ENCODE data around the gene ACTN1.
"Not testable (repeated sequence)": the region's sequence is repeated elsewhere in the genome, so short reads cannot be mapped to it uniquely, and the experiment has no call there.

ACTN1 gene

DNA sequence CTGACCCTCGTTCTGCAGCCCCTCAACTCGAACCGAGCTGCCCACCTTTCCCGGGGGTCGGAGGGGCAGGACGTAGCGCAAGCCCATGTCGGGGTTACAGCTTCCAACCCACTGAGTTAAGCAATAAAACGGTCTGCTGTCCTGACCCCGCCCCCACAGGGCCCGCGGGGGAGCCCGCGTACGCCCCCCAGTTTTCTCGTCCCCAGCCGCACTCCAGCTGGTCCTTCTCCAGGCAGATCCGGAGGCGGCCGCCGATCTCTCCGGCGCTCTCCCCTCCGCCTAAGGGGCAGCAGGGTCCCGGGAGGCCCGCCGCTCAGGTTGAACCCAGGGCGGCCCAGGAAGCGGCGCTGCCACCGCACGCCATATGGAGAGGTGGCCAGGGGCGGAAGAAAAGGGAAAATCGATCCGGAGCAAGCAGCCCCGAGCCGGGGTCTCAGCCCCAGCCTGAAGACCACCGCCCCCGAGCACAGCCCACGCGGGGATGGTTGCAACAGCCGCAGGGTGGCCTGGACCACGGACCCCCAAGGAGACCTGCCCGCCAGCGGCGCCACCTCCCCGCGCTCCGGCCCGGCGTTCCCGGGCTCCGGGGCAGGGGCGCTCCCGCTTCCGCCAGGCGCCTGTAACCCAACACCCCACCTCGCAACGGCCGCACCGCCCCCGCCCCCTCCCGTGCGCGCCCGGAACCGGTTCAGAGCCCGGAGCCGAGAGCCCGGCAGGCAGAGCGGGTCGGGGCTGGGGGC, 760 bp downstream of the ACTN1 start:
- peak; percentile 71 for DNase-seq
- peak overlapping the region; percentile 86 for H3K4me3 Mint-ChIP-seq
- H3K27ac Mint-ChIP-seq: peak overlapping the region; percentile 92
- H3K27me3 Mint-ChIP-seq: peaks cover 3% of the 10 kb centered on the region
- peaks cover 40% of the 10 kb centered on the region for H3K36me3 Mint-ChIP-seq (ENCODE audit: low read depth)
- H3K9me3 Mint-ChIP-seq: peaks cover 7% of the 10 kb centered on the region
- peaks cover 47% of the 10 kb centered on the region for H3K4me1 Mint-ChIP-seq (ENCODE audit: low read depth)

DNA sequence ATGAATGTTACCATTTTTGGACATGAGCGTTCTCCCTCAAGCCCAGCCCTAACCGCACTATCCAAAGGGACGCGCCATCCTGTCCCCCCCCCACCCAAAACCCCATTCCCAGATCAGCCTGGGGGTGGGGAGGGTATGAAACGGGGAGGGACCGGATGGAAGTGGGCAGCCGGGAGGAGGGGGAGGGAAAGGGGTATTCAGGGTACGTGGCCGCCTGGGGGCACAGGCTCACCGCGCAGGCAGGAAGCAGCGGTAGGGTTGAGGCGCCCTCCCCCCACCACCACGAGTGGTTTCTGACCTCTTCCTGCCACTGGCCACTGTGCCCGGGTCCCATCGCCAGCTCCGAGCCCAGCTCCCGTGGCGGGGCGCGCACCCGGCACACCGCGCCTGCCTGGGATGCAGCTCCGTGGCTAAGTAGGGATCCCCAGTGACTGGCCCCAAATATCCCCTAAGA, 1.4 kb downstream of the ACTN1 start:
- peak overlapping the region; percentile 86 for H3K4me3 Mint-ChIP-seq
- peaks cover 3% of the 10 kb centered on the region for H3K27me3 Mint-ChIP-seq
- peak; percentile 66 for DNase-seq
- H3K4me1 Mint-ChIP-seq (ENCODE audit: low read depth): peaks cover 53% of the 10 kb centered on the region
- peaks cover 13% of the 10 kb centered on the region for H3K9me3 Mint-ChIP-seq
- peaks cover 46% of the 10 kb centered on the region for H3K36me3 Mint-ChIP-seq (ENCODE audit: low read depth)
- peak overlapping the region; percentile 92 for H3K27ac Mint-ChIP-seq

DNA sequence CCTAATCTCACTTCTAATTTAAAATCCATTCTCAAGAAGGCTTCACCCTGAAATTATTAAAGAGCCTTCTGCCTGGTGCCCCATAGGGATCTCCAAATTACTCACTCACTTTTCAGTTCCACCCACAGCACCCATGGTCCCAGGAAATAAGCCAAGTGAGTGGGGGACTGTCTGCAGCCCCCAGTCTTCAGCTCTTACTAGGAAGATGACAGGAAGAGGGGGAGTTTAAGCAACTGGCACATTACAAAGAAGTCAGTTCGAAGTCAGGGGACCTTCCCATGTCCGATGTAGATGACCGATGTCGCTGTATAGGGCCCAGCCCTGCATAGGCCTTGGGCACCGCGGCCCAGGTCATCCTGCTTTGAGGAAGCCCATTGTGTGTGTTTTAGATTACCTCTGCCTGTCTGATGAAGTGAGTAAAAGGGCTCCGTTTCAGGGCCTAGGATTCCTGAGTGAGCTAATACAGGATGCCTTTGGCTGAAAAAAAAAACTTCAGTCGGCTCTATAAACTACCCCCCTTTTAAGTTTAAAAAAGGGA, 1.9 kb downstream of the ACTN1 start:
- peak; percentile 56 for DNase-seq
- Mint-ChIP-seq H3K4me1 (ENCODE audit: low read depth) (peaks cover 58% of the 10 kb centered on the region), H3K36me3 (ENCODE audit: low read depth) (peaks cover 51% of the 10 kb centered on the region), H3K4me3 (peak overlapping the region; percentile 86), H3K9me3 (peaks cover 13% of the 10 kb centered on the region), H3K27ac (peak overlapping the region; percentile 92), H3K27me3 (peaks cover 3% of the 10 kb centered on the region)

DNA sequence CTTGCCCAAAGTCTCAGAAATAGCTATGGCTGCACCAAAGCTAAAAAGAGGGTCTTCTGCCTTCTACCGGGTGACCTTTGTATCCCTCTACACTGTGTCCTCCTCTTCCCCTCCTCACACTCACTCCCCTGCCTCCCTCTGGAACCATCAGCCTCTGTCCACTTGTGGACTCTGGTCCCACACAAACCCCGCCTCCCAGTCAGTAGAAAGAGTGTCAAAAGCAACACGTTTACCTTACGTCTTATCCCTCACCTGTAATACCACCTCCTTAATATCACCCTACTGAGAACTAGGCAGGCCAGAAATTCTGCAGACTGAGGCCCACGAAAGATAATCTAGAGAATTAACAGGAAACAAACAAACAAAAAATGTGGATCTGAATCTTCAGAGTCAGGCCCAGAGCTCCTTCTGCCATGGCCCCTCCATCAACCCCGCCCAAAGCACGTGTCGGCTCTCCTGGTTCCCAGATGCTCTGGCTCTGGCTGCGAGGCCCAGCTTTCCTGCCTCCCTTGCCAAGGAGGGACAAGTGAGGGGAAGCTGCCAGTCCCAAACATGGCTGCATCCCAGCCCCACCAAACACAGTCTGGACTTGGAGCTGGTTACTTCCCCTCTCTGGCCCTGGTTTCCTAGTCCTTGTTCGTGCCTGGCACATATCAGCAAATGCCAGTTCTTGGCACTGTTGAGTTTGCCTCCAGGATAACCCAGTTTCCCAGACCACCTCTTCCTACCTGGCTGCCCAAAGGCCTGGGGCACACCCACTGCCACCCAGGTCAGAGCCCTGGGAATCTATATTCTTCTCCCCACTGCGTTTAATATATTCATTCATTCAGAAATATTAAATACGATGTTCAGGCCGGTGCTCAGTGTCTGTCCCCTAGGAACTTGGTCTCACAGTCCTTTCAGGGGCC, 2.7 kb downstream of the ACTN1 start:
- Mint-ChIP-seq H3K36me3 (ENCODE audit: low read depth) (peaks cover 59% of the 10 kb centered on the region), H3K27me3 (peaks cover 3% of the 10 kb centered on the region), H3K9me3 (peaks cover 13% of the 10 kb centered on the region), H3K4me3 (peak overlapping the region; percentile 86), H3K27ac (peak overlapping the region; percentile 92), H3K4me1 (ENCODE audit: low read depth) (peaks cover 63% of the 10 kb centered on the region)
- DNase-seq: no peak

DNA sequence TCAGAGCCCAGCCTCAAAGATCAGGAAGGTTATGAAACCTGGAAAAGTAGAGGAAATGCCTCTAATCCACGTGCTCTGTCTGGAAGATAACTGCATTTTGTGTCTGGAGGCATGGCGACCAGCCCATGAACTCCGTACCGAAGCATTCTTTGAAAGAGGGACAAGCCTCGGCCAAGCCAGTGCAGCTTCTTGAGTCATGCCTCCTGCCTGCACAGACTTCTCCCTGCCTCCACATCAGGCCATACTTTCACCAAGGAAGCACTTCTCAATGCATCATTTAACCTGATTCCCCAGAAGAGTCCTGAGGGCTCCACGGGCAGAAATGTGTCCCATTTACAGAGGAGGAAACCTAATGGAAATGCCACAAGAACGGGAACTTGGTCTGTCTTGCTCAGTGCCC, 3.4 kb downstream of the ACTN1 start:
- Mint-ChIP-seq H3K4me3 (peak overlapping the region; percentile 86), H3K27me3 (peaks cover 3% of the 10 kb centered on the region), H3K4me1 (ENCODE audit: low read depth) (peaks cover 66% of the 10 kb centered on the region), H3K9me3 (peaks cover 13% of the 10 kb centered on the region), H3K36me3 (ENCODE audit: low read depth) (peaks cover 61% of the 10 kb centered on the region), H3K27ac (peak overlapping the region; percentile 92)
- no peak for DNase-seq

DNA sequence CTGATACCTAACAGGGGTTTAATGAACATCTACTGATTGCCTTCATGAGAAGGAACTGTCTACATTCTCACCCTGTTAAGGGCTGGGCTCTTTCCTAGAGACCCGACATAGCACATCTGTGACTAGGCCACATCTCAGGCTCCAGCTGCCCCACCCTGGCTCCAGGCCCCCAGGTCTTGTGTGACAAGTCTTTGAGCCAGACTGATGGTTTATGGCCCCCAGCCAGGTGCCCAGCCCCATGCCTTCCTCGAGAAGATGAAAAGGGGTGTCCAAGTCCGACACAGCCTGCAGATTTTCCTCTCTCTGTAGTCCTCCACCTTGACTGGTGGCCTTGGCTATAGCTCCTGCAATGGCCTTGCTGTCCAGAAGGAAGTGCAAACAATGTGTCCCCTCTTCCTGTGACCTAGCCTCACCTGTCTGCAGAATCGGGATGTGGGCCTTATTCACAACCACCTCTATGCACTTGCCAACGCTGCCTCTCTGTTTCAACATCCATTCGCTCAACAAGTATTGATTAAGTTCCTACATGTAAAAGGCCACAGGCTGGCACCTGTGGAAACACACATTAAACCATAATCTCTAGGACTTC, 4.2 kb downstream of the ACTN1 start:
- Mint-ChIP-seq H3K36me3 (ENCODE audit: low read depth) (peaks cover 61% of the 10 kb centered on the region), H3K27me3 (peaks cover under 1% of the 10 kb centered on the region), H3K4me3 (no peak overlapping the region), H3K4me1 (ENCODE audit: low read depth) (peaks cover 69% of the 10 kb centered on the region), H3K9me3 (peaks cover 13% of the 10 kb centered on the region), H3K27ac (peak overlapping the region; percentile 66)
- DNase-seq: no peak

DNA sequence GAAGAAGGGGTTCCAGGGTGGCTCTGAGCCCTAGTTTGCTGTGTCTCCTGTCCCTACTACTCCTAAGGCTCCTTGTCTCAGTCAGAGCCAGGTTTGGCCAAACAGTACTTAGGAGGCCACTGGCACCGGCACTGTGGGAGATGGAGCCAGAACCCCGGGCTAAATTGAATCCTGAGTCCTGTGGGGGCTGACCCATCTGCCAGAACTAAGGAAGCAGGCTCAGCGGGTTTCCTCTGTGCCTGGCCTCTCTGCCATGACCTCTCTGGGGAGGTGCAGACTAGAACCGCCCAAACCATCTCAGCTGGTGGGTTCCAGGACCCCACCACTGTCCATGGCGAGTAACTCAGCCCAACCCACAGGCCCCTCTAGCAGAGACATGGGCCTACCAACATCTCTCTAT, 5.5 kb downstream of the ACTN1 start:
- DNase-seq: no peak
- no peak overlapping the region for H3K4me3 Mint-ChIP-seq
- H3K36me3 Mint-ChIP-seq (ENCODE audit: low read depth): peaks cover 61% of the 10 kb centered on the region
- H3K4me1 Mint-ChIP-seq (ENCODE audit: low read depth): peaks cover 80% of the 10 kb centered on the region
- peaks cover 13% of the 10 kb centered on the region for H3K9me3 Mint-ChIP-seq
- no peaks in the 10 kb centered on the region for H3K27me3 Mint-ChIP-seq
- H3K27ac Mint-ChIP-seq: no peak overlapping the region

DNA sequence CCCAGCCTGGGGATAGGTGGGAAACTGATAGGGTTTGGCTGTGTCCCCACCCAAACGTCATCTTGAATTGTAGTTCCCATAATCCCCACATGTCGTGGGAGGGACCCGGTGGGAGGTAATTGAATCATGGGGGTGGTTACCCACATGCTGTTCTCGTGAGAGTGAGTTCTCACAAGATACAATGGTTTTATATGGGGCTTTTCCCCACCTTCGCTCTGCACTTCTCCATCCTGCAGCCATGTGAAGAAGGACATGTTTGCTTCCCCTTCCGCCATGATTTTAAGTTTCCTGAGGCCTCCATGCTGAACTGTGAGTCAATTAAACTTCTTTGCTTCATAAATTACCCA, 5.9 kb downstream of the ACTN1 start:
- DNase-seq, H3K4me3 Mint-ChIP-seq, H3K27me3 Mint-ChIP-seq: not testable (repeated sequence)
- Mint-ChIP-seq H3K36me3 (ENCODE audit: low read depth) (peaks cover 63% of the 10 kb centered on the region), H3K9me3 (peaks cover 13% of the 10 kb centered on the region), H3K4me1 (ENCODE audit: low read depth) (peaks cover 84% of the 10 kb centered on the region), H3K27ac (peak overlapping the region; percentile 39)

DNA sequence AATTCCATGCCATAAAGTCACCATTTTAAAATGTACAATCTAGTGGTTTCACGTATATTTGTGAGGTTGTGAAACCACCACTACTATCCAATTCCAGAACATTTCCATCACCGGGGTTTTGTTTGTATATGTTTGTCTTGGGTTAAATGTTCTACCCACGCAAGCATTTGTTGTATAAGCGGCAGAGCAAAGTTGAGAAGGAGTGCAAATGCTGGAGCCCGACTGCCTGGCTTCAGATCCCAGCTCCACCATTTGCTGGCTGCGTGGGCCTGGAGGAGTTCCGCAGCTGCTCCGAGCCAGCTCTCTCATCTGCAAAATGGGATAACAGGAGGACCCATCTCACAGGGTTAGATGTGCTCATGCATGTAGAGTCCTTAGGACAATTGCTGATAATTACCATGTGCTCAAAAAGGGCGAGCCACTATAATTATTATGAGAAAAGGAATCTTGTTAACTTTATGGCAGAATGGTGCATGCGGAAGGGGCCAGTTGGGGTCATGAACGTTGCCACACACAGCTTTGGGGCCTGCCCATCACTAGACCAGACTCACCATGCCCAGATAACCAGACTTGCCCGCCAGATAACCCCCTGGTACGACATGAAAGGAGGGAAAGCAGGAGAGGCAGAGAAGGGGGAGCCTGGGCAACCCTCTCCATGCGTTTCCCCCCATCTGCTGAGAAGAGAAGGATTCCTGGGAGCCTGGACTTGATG, 6.4 kb downstream of the ACTN1 start:
- H3K27ac Mint-ChIP-seq: peak overlapping the region; percentile 39
- H3K36me3 Mint-ChIP-seq (ENCODE audit: low read depth): peaks cover 63% of the 10 kb centered on the region
- peaks cover 13% of the 10 kb centered on the region for H3K9me3 Mint-ChIP-seq
- H3K4me1 Mint-ChIP-seq (ENCODE audit: low read depth): peaks cover 89% of the 10 kb centered on the region
- DNase-seq: no peak
- no peak overlapping the region for H3K4me3 Mint-ChIP-seq
- H3K27me3 Mint-ChIP-seq: no peaks in the 10 kb centered on the region

DNA sequence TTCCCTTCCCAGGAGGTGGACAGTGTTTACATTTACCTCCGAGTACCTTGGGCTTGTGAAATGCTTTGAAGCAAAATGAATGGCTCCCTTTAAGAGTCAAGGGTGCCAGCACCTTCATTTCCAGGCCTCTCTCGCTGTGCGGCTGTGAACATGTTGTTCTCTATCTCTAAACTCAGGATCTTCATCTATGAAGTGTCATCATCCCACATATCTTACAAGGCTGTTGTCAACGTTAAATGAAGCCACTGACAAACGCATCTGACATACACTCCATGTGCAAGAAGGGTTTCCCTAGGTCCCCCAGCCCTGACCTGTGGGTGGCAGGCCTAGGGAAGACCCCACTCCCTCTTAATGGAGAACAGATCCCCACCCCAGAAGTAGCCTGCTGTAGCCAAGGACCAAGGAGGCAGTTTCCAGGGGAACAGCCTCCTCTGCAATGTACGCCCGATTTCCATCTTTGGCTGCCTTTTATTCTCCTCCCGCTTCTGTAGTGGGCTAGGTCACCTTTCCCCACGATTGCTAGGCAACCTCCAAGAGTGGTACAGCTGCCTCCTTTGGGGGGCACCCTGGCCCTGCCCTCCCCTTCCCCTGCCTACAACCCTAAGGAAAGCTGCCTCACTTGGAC, 7.6 kb downstream of the ACTN1 start:
- H3K4me1 Mint-ChIP-seq (ENCODE audit: low read depth): peaks cover 91% of the 10 kb centered on the region
- DNase-seq: no peak
- no peak overlapping the region for H3K4me3 Mint-ChIP-seq
- peaks cover 13% of the 10 kb centered on the region for H3K9me3 Mint-ChIP-seq
- H3K27me3 Mint-ChIP-seq: no peaks in the 10 kb centered on the region
- peak overlapping the region; percentile 92 for H3K27ac Mint-ChIP-seq
- H3K36me3 Mint-ChIP-seq (ENCODE audit: low read depth): peaks cover 56% of the 10 kb centered on the region

DNA sequence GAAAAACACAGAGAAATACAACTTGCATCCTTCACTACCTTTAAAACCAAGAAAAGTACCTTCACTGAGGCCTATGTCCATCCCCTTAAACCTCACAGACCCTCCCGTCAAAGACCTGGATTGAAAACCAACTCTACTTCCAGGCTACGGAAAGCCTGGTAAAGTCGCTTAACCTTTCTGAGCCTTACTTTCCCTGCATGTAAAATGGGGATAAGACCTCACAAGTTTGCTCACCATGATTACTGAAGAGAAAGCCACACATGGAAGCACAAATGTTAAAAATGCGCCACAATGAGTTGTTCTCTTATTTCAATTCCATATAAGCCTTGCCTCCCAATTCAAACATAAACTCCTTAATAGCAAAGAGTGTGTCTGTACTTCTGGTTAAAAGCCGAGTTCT, 8.4 kb downstream of the ACTN1 start:
- peak overlapping the region; percentile 52 for H3K4me3 Mint-ChIP-seq
- peaks cover 49% of the 10 kb centered on the region for H3K36me3 Mint-ChIP-seq (ENCODE audit: low read depth)
- H3K27ac Mint-ChIP-seq: peak overlapping the region; percentile 92
- peaks cover 91% of the 10 kb centered on the region for H3K4me1 Mint-ChIP-seq (ENCODE audit: low read depth)
- H3K27me3 Mint-ChIP-seq: no peaks in the 10 kb centered on the region
- H3K9me3 Mint-ChIP-seq: peaks cover 13% of the 10 kb centered on the region
- no peak for DNase-seq

DNA sequence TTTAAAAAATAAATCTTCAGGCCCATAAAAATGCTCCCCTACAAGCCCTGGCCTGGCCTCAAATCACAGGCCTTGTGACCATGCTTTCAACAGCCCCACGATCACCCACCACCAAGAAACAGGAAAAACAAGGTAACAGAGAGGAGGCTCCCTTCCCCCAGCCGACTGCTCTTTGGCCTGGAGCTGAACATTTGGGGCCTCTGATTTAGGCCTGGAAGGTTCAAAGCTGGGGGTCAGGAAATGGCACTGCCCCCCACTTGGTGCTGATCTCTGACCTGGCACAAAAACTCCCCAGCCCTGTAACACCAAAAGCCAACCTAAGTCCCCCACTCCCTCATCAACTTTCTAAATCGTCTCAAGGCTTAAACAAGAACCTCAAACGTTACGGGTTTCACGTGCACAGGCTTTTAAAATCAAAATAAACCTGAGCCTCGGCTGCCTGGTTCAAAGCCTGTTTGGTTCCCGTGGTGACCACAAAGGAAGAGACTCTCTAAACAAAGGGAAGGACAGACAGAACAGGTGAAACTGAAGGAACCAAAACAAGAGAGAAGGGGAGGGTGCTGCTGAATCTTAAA, 9.0 kb downstream of the ACTN1 start:
- H3K4me3 Mint-ChIP-seq: peak overlapping the region; percentile 52
- H3K27ac Mint-ChIP-seq: peak overlapping the region; percentile 92

DNA sequence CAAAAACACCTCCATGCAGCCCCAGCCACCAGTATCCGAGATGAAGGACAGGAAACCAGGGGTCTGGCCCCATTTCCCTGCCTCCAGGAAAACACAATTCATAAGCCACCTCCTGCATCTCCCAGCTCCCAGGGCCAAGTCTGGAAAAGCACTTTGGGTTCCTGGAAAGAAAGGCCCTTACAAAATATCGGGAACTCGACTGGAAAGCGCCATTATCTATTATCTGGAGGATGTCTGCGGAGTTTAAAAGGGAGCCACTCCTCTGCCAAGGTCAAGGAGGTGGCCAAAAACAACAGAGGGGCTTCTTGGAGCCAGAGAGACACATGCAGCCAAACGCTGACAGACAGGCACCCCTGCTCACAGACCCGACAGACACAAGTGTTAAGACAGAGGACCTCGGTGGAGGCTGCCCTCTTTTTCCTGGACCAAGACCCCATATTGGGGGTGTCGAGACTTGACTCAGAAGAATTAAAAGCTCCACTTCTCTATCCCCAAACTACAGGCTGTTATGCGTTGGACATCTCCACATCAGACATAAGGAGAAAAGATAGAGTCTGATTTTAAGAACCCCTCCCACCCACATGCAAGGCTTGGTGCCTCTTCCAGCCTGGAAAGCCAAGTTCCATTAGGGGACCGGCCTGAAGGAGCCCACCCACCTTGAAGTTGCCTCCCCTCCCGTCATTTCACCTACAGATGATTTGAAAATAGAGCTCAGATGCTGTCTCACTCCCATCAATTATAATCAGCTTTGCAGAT, 9.6 kb downstream of the ACTN1 start:
- Mint-ChIP-seq H3K27me3 (no peaks in the 10 kb centered on the region), H3K4me1 (ENCODE audit: low read depth) (peaks cover 91% of the 10 kb centered on the region), H3K36me3 (ENCODE audit: low read depth) (peaks cover 38% of the 10 kb centered on the region), H3K4me3 (peak overlapping the region; percentile 52), H3K9me3 (peaks cover 11% of the 10 kb centered on the region), H3K27ac (peak overlapping the region; percentile 92)
- no peak for DNase-seq

More for the DNA sequence above, 9.0 kb downstream of the ACTN1 start:
- Mint-ChIP-seq H3K36me3 (ENCODE audit: low read depth) (peaks cover 44% of the 10 kb centered on the region), H3K27me3 (no peaks in the 10 kb centered on the region), H3K4me1 (ENCODE audit: low read depth) (peaks cover 91% of the 10 kb centered on the region), H3K9me3 (peaks cover 13% of the 10 kb centered on the region)
- DNase-seq: no peak
